HG02763 (cell line): ENCODE data around the gene OR10A2.
"Not testable (repeated sequence)": the region's sequence is repeated elsewhere in the genome, so short reads cannot be mapped to it uniquely, and the experiment has no call there.

Source experiments
- ATAC-seq: cut with Tn5 transposase; IDR thresholded peaks from one replicate; pipeline ENCODE4 v1.9.1; 2021; ENCODE audit warnings: mild to moderate bottlenecking, moderate library complexity; ENCODE audit not compliant: unreplicated experiment

OR10A2 gene, protein sequence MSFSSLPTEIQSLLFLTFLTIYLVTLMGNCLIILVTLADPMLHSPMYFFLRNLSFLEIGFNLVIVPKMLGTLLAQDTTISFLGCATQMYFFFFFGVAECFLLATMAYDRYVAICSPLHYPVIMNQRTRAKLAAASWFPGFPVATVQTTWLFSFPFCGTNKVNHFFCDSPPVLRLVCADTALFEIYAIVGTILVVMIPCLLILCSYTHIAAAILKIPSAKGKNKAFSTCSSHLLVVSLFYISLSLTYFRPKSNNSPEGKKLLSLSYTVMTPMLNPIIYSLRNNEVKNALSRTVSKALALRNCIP

GRCh38 chr11:6862961-6863360, at the start of gene OR10A2:
Gene OR10A2, plus strand, starts transcription at chr11:6863057. Its CDS starts 6,698 bp downstream, at chr11:6869755.
- ATAC-seq, result no peak

- ATAC-seq, result no peak
Measured at GRCh38 chr11:6813656-6814055, 49.2 kb upstream of the OR10A2 start.

- no peak for ATAC-seq
Measured at GRCh38 chr11:6817694-6818093, 45.2 kb upstream of the OR10A2 start.

DNA sequence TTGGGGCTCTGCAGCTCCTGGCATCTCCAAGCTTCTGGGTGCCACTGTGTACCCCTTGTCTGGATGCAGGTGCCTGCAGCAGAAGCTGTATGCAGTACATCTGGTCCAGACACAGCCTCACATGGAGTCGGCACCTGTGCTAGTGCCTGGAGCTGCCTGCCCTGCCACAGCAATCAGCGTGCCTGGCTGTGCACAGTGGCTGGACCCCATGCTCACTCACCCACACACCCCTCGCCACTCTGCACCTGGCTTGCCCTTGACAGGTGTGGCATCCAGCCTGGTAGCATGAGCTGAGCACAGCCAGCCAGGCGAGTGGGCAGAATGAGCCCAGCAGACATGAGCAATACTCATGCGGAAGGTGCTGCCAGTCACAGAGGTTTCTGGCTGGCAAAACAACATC, 43.9 kb upstream of the OR10A2 start:
- no peak for ATAC-seq

- no peak for ATAC-seq
Measured at GRCh38 chr11:6824136-6824823, 38.6 kb upstream of the OR10A2 start.

GRCh38 chr11:6825231-6825744, 37.6 kb upstream of the OR10A2 start:
- no peak for ATAC-seq

DNA sequence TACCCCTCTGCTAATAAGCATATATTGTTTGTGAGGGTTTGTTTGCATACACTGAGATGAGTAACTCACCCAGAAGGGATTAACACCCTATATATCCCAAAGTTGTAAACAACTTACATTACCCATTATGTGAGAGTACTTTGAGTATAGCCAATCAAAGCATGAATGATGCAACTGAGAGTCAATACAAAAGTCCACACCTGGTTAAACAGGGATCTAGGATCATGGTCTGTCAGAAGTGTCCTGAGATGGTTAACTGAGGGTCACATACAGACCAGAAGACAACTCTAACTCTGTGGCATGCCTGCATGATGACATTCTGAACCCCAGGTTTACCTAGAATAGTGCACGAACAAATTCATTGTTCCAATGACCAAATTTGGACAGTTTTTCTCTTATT, 34.8 kb upstream of the OR10A2 start:
- ATAC-seq, result no peak

DNA sequence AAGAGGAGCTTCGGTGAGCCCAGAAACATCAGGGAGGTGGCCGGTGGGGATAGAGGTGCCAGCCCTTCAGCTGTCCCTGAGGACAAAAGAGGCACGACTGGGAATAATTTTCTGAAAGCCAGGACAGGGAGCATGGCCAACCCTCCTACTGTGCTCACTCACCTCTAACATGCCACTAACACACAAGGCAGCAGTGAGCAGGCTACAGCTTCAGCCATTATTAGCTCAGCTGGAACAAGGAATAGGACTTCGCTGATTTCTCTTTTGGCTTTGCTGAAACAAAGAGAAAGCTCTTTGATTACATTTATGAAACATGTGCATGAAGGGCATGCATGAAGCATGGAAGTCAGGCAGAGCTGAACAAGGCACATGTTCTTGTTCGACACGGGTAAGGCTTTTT, 29.5 kb upstream of the OR10A2 start:
- ATAC-seq, result no peak

GRCh38 chr11:6834021-6834420, 28.8 kb upstream of the OR10A2 start:
- no peak for ATAC-seq

- ATAC-seq, result no peak
Measured at GRCh38 chr11:6841694-6842093, 21.2 kb upstream of the OR10A2 start.

GRCh38 chr11:6843670-6844069, 19.2 kb upstream of the OR10A2 start:
- ATAC-seq, result no peak

DNA sequence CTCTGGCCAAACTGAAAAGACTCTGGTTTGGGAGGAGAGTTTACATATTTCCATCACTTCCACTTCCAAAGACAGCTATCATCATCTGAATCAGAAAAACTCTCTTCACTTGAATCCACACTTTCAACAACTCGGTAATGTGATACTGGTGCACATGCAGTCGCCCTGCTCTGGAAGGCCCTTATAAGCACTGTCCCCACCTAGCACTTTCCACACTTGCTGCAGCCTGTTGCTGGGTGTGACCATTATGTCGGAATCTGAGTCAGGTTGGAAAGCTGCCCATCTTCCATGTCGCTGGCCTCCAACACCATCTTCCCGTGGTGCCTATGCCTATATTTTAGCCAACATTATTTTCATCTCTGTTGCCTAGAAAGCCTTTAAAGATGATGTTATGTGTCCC, 18.5 kb upstream of the OR10A2 start:
- no peak for ATAC-seq

DNA sequence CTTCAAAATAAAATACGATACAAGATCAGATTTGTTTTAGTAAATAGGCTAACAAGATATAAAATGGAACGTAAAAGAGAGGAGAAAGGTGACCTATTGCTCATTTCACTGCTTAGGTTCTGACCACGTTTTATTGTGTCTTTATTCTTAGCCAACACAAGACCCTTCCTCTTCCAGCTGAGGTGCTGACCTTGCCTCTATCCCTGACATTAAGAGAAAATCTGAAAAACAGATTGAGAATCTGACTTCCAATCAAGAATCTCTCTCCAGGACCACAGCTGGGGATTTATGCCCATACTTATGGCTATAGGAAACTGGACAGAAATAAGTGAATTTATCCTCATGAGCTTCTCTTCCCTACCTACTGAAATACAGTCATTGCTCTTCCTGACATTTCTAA, 17.5 kb upstream of the OR10A2 start, which contains the start of gene OR10A5:
Gene OR10A5, plus strand, starts transcription at position 301 of the 400 bp plus-strand sequence. Its CDS starts 0 bp downstream, at position 301.
- ATAC-seq, result no peak

- ATAC-seq, result no peak
Measured at GRCh38 chr11:6850526-6850925, 12.3 kb upstream of the OR10A2 start.

DNA sequence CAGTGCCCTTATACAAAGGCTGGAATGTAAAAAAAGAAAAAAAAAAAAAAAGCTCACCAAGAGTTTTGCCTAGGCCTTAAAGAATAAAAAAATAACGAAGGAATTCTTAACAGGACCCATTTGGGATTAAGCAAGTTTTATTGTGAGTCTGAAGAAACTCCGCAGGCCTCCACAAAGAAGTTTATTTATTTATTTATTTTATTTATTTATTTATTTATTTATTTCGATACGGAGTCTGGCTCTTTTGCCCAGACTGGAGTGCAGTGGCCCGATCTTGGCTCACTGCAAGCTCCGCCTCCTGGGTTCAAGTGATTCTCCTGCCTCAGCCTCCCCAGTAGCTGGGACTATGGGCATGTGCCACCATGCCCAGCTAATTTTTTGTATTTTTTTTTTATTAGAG, 8.1 kb upstream of the OR10A2 start:
- ATAC-seq, result not testable (repeated sequence)

DNA sequence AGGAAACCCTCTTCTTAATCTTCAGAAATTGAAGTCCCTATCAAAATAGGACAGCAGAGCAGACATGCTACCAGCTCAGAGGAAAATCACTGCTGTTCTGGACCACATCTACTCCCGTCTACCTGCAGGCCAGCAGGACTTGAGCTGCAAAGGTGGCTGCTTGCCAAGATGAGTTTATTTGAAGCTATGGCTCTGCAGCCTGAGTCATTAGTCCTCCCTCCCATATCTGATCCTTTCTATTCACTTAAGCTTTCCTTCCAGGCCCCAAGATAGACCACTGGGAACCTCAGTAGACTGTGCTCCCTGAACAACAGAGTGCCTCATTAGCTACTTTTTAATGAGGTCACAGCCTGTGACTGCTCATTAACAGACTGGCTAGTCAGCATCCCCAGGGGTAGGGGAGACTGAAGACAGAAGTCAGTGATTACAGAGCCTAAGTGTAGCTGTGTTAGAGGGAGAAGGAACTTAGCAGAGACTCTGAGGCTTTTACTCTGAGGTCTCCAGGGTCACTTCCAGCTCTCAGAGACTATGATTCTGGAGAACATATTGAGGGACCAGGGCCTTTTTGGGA, 6.8 kb upstream of the OR10A2 start:
- no peak for ATAC-seq

DNA sequence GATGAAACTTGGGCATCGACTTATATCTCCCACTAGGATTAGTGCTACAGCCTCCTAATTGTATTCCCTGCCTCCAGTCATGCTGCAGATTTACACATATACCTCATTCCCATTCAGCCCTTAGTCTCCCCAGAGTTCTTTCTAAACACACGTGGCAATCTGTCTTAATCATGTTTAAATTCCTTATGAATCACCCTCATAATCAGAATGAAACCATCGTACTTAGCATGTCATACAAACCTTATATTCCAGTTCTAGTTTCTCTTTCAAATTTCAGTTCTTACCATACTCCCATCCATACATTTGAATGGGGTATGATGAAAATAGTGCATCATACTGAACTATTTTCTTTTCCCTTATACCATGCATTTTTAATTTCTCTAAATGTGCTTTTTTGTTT, 6.0 kb upstream of the OR10A2 start:
- ATAC-seq, result no peak

- no peak for ATAC-seq
Measured at GRCh38 chr11:6864438-6864837, 1.6 kb downstream of the OR10A2 start.

GRCh38 chr11:6871278-6871677, 8.4 kb downstream of the OR10A2 start:
- no peak for ATAC-seq

DNA sequence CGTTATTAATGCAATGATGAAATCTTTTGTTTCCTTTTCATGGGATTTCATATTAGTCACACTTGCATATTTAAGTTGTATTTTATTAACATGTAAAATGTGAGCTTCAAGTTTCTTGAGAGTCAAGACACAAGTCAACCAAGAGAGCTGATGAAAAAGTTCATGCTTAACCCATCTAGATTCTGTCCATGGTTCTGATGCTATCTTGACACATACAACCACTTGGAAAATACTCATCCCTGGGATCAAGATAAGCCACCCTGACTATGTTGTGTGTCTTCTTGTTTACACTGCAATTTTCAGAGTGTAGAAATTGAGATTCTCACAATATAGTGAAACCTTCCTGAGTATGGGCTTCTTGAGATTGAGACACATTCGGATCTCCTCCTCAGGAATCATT, 12.9 kb downstream of the OR10A2 start:
- no peak for ATAC-seq

GRCh38 chr11:6876325-6876724, 13.5 kb downstream of the OR10A2 start, which contains the start of gene OR10A4:
Gene OR10A4, plus strand, starts transcription at chr11:6876625. Its CDS starts 23 bp downstream, at chr11:6876648.
- ATAC-seq, result no peak

DNA sequence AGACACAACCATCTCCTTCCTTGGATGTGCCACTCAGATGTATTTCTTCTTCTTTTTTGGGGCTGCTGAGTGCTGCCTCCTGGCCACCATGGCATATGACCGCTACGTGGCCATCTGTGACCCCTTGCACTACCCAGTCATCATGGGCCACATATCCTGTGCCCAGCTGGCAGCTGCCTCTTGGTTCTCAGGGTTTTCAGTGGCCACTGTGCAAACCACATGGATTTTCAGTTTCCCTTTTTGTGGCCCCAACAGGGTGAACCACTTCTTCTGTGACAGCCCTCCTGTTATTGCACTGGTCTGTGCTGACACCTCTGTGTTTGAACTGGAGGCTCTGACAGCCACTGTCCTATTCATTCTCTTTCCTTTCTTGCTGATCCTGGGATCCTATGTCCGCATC, 14.1 kb downstream of the OR10A2 start:
- no peak for ATAC-seq
